Natural killer cell (primary cell): Measurements from ENCODE around the gene ARID2. TPM values are rescaled to one million over a fixed set of nuclear protein-coding genes. Genes with fewer than 3 reads are reported as not detected.

Experiments used
- ATAC-seq, 3 donors: fragments of 150-1000 bp in 2 of 3; fragments of 200-7000 bp in 1 of 3; cut with Tn5 transposase; 1 replicate in 1 of 3; 2 replicates in 2 of 3; pipeline ENCODE4 v1.10.0; 2021; ENCODE audit warnings: mild to moderate bottlenecking in 2 of 3, moderate library complexity in 2 of 3
- DNase-seq, 2 donors: peaks; one replicate each; pipeline versions ENCODE4 v3.0.0 to v3.0.0-alpha.2; 2013 to 2021; ENCODE audit warnings: mixed read lengths in 1 of 2
- H3K27ac ChIP-seq: one replicate; pipeline ENCODE4 v1.5.1; 2013; ENCODE audit warnings: mild to moderate bottlenecking, low read length
- H3K27me3 ChIP-seq: one replicate; pipeline ENCODE4 v1.6.1; 2013; ENCODE audit warnings: low read length; ENCODE audit not compliant: control insufficient read depth, insufficient read depth
- H3K36me3 ChIP-seq: one replicate; pipeline ENCODE4 v1.6.1; 2013; ENCODE audit warnings: low read length; ENCODE audit not compliant: control insufficient read depth, insufficient read depth
- H3K4me1 ChIP-seq: one replicate; pipeline ENCODE4 v1.6.1; 2013; ENCODE audit warnings: low read length; ENCODE audit not compliant: control insufficient read depth, insufficient read depth
- H3K4me3 ChIP-seq: one replicate; pipeline ENCODE4 v1.5.1; 2013; ENCODE audit warnings: low read length
- H3K9me3 ChIP-seq: one replicate; pipeline ENCODE4 v1.6.1; 2013; ENCODE audit warnings: low read length; ENCODE audit not compliant: control insufficient read depth, insufficient read depth
- H3K27ac Mint-ChIP-seq, 2 donors: one replicate each; pipeline ENCODE4 v1.8.0; 2022; ENCODE audit warnings: mild to moderate bottlenecking in 2 of 2, mixed read lengths in 2 of 2, moderate library complexity in 1 of 2
- H3K27me3 Mint-ChIP-seq, 2 donors: one replicate each; pipeline ENCODE4 v1.8.0; 2022; ENCODE audit warnings: low read depth in 2 of 2, mixed read lengths in 2 of 2
- H3K36me3 Mint-ChIP-seq: one replicate; pipeline ENCODE4 v1.8.0; 2022; ENCODE audit warnings: mixed read lengths
- H3K4me1 Mint-ChIP-seq, 2 donors: one replicate each; pipeline ENCODE4 v1.8.0; 2022; ENCODE audit warnings: mixed read lengths in 2 of 2
- H3K4me3 Mint-ChIP-seq: one replicate; pipeline ENCODE4 v1.8.0; 2022; ENCODE audit warnings: mild to moderate bottlenecking, moderate library complexity, mixed read lengths
- H3K9me3 Mint-ChIP-seq, 2 donors: one replicate each; pipeline ENCODE4 v1.8.0; 2022; ENCODE audit warnings: mixed read lengths in 2 of 2
- WGBS: methylation state at CpG from one replicate; pipeline ENCODE4 v1.1.7; 2013; ENCODE audit warnings: missing lambda C conversion rate; ENCODE audit not compliant: insufficient coverage; 5-methylcytosine and 5-hydroxymethylcytosine counted together
- intact Hi-C: fragments of 100-400 bp; cut with micrococcal nuclease; formaldehyde crosslinking; loops from one replicate; pipeline ENCODE4 v1.14.2; 2022
- total RNA-seq, 4 donors: library from RNA; stranded (reverse); fragments of 120-200 nt in 1 of 4; gene quantifications; one replicate each; pipeline versions ENCODE4 v1.2.3 to v1.2.4, GENCODE V29; 2013 to 2022
- TF ChIP-seq, protein P1 (sequence below): fragments of 200-600 bp; IDR thresholded peaks from one replicate; pipeline ENCODE4 v1.8.0; 2022; ENCODE audit warnings: antibody characterized with exemption

ARID2 gene
- total RNA-seq, 3 donors from 2014 or later (not counting 1 experiment from before 2014, with no cell fraction given) = 75.2 to 95.7 (median 79.8) TPM

DNA sequence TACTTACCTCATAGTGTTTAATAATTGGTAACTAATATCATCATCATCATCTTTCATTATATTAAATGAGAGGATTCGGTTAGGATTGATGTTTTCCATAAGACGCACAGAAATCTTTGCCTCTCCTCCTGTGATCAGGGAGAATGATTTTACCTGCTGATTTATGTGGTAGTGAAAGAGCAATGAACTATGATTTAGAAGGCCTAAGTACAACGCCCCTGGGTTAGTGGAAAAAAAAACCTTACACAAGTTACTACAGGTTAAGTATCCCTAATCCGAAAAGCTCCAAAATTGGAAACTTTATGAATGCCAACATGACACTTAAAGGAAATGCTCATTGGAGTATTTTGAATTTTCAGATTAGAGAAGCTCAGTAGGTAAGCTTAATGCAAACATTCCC lies 55.8 kb downstream of the ARID2 start:
- Mint-ChIP-seq H3K4me1 (peaks cover 22 to 23% of the 10 kb centered on the region in 2 donors), H3K36me3 (no peaks in the 10 kb centered on the region), H3K27ac (no peak overlapping the region), H3K27me3 (no peaks in the 10 kb centered on the region), H3K9me3 (no peaks in the 10 kb centered on the region), H3K4me3 (no peak overlapping the region)
- Histone ChIP-seq H3K36me3 (no peaks in the 10 kb centered on the region), H3K4me1 (no peaks in the 10 kb centered on the region), H3K27me3 (no peaks in the 10 kb centered on the region), H3K4me3 (no peak overlapping the region), H3K27ac (no peak overlapping the region), H3K9me3 (no peaks in the 10 kb centered on the region)
- no peak for DNase-seq
- intact Hi-C loops = no loop called here
- TF ChIP-seq, protein P1, sequence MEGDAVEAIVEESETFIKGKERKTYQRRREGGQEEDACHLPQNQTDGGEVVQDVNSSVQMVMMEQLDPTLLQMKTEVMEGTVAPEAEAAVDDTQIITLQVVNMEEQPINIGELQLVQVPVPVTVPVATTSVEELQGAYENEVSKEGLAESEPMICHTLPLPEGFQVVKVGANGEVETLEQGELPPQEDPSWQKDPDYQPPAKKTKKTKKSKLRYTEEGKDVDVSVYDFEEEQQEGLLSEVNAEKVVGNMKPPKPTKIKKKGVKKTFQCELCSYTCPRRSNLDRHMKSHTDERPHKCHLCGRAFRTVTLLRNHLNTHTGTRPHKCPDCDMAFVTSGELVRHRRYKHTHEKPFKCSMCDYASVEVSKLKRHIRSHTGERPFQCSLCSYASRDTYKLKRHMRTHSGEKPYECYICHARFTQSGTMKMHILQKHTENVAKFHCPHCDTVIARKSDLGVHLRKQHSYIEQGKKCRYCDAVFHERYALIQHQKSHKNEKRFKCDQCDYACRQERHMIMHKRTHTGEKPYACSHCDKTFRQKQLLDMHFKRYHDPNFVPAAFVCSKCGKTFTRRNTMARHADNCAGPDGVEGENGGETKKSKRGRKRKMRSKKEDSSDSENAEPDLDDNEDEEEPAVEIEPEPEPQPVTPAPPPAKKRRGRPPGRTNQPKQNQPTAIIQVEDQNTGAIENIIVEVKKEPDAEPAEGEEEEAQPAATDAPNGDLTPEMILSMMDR = no peak
- WGBS = 100% methylated on average over 1 of the region's 4 CpGs
- no peak for ATAC-seq

DNA sequence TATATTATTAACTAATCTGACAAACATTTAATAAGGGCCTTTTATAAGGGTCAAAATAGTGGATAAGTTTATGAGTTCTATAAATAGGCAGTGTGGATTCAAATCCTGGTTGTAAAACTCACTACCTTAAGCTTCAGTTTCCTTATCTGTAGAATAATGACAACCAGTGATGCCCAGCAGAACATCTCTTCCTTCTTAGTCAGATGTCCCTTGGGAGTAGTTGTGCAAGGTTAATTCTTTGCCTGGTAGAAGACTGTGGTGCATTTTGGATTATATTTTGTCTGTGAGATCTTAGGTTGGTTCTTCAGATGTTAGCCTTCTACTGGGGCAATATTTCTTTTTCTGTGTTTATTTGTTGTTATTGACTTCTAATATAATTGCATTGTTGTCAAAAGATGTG lies 59.5 kb downstream of the ARID2 start:
- no peaks in the 10 kb centered on the region for H3K4me1 ChIP-seq
- Mint-ChIP-seq H3K36me3 (no peaks in the 10 kb centered on the region), H3K27me3 (no peaks in the 10 kb centered on the region), H3K9me3 (no peaks in the 10 kb centered on the region), H3K27ac (no peak overlapping the region), H3K4me3 (no peak overlapping the region), H3K4me1 (peaks cover 28 to 30% of the 10 kb centered on the region in 2 donors)
- intact Hi-C loops = no loop called here
- H3K36me3 ChIP-seq = no peaks in the 10 kb centered on the region
- TF ChIP-seq, protein P1 = no peak
- DNase-seq (no peak), ATAC-seq (no peak)
- no peaks in the 10 kb centered on the region for H3K9me3 ChIP-seq
- H3K4me3 ChIP-seq = no peak overlapping the region
- H3K27ac ChIP-seq = no peak overlapping the region
- H3K27me3 ChIP-seq = no peaks in the 10 kb centered on the region

DNA sequence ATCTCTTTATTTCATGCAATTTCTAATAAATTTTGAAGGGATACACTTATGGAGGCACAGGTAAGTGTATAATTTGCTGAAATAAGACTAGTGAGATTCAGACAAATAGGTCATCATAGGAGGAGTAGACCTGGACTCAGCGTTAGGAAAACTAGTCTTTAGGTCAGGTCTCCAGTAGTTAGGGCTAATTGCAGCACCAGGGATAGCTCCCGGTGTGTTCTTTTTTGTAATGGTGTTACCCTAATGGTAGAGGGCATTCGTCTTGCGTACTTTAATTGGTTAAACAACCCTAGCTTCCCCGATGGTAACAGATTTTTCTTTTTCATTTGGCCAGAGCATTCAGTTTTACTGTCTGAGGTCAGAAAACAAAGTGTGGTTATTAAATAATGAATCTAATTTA lies 64.9 kb downstream of the ARID2 start:
- no peak for DNase-seq
- Histone ChIP-seq H3K9me3 (no peaks in the 10 kb centered on the region), H3K4me1 (no peaks in the 10 kb centered on the region), H3K27ac (no peak overlapping the region), H3K4me3 (no peak overlapping the region), H3K36me3 (no peaks in the 10 kb centered on the region), H3K27me3 (no peaks in the 10 kb centered on the region)
- H3K36me3 Mint-ChIP-seq = no peaks in the 10 kb centered on the region
- H3K27me3 Mint-ChIP-seq = no peaks in the 10 kb centered on the region
- 95% methylated on average over 4 of the region's 5 CpGs for WGBS
- no peak for ATAC-seq
- no peak overlapping the region for H3K27ac Mint-ChIP-seq
- peaks cover 20 to 36% of the 10 kb centered on the region in 2 donors for H3K4me1 Mint-ChIP-seq
- intact Hi-C loops = no loop called here
- no peak overlapping the region for H3K4me3 Mint-ChIP-seq
- TF ChIP-seq, protein P1 = no peak
- H3K9me3 Mint-ChIP-seq = peaks cover 0 to 2% of the 10 kb centered on the region in 2 donors

DNA sequence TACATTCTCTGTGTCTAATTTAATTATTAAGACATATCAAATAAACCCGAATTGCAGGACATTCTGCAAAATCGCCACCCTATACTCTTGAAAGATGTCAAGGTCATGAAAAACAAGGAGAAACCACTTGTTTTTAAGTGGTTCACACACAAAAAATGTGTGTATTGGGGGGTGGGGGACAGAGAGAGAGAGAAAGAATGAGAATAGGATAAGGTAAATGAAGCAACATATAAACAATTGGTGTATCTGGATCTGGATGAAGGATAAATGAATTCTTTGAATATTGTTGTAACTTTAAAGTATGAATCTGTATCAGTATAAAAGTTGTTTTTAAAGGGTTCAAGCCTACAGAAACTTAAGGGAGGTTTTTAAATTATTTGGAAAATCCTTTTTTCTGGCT lies 72.1 kb downstream of the ARID2 start:
- Mint-ChIP-seq H3K4me3 (no peak overlapping the region), H3K27me3 (no peaks in the 10 kb centered on the region), H3K4me1 (peaks cover 36 to 53% of the 10 kb centered on the region in 2 donors), H3K36me3 (no peaks in the 10 kb centered on the region), H3K9me3 (no peaks in the 10 kb centered on the region), H3K27ac (no peak overlapping the region)
- no peak overlapping the region for H3K4me3 ChIP-seq
- DNase-seq (no peak), ATAC-seq (no peak)
- TF ChIP-seq, protein P1 = no peak
- no CpG with 5 or more reads among the region's 2 CpGs for WGBS
- H3K36me3 ChIP-seq = no peaks in the 10 kb centered on the region
- H3K27me3 ChIP-seq = no peaks in the 10 kb centered on the region
- H3K9me3 ChIP-seq = no peaks in the 10 kb centered on the region
- no peaks in the 10 kb centered on the region for H3K4me1 ChIP-seq
- intact Hi-C loops = no loop called here
- H3K27ac ChIP-seq = no peak overlapping the region
